GM21576 (cell line): ENCODE data around the gene ZNF587.
A peak's percentile ranks its signal among the peaks of the same experiment; 100 is the strongest.
"Not testable (repeated sequence)": the region's sequence is repeated elsewhere in the genome, so short reads cannot be mapped to it uniquely, and the experiment has no call there.

Experiments used
- ATAC-seq: cut with Tn5 transposase; IDR thresholded peaks from one replicate; pipeline ENCODE4 v1.9.1; 2021; ENCODE audit warnings: mild to moderate bottlenecking, moderate library complexity; ENCODE audit not compliant: unreplicated experiment

ZNF587 gene

GRCh38 chr19:57849666-57850473 lies at the start of gene ZNF587:
Gene ZNF587, plus strand, starts transcription at chr19:57849859. Its CDS starts 180 bp downstream, at chr19:57850039.
- ATAC-seq: peak; percentile 94

GRCh38 chr19:57800696-57801095 lies 49.0 kb upstream of the ZNF587 start:
- no peak for ATAC-seq

- ATAC-seq: no peak
These were observed 47.4 kb upstream of the ZNF587 start for GRCh38 chr19:57802269-57802668.

GRCh38 chr19:57803265-57803593 lies 46.4 kb upstream of the ZNF587 start:
- no peak for ATAC-seq

GRCh38 chr19:57803594-57804325 lies 45.9 kb upstream of the ZNF587 start:
- ATAC-seq: no peak

GRCh38 chr19:57807541-57807940 lies 42.1 kb upstream of the ZNF587 start:
- ATAC-seq: no peak

GRCh38 chr19:57810410-57811295 lies 39.0 kb upstream of the ZNF587 start:
- ATAC-seq: not testable (repeated sequence)

- ATAC-seq: no peak
These were observed 37.4 kb upstream of the ZNF587 start for GRCh38 chr19:57812226-57812625.

- not testable (repeated sequence) for ATAC-seq
These were observed 36.5 kb upstream of the ZNF587 start for GRCh38 chr19:57812975-57813820.

- no peak for ATAC-seq
These were observed 35.6 kb upstream of the ZNF587 start for GRCh38 chr19:57813919-57814504.

- peak; percentile 74 for ATAC-seq
These were observed 35.0 kb upstream of the ZNF587 start, which contains the start of gene ZNF552 for GRCh38 chr19:57814505-57815246. Gene ZNF552, minus strand, starts transcription at chr19:57814913. Its CDS starts 170 bp downstream, at chr19:57814743.

- no peak for ATAC-seq
These were observed 34.2 kb upstream of the ZNF587 start for GRCh38 chr19:57815247-57816075.

GRCh38 chr19:57816652-57817051 lies 33.0 kb upstream of the ZNF587 start:
- no peak for ATAC-seq

- ATAC-seq: no peak
These were observed 31.7 kb upstream of the ZNF587 start for GRCh38 chr19:57817976-57818375.

- ATAC-seq: no peak
These were observed 31.3 kb upstream of the ZNF587 start for GRCh38 chr19:57818378-57818777.

- peak; percentile 86 for ATAC-seq
These were observed 30.0 kb upstream of the ZNF587 start for GRCh38 chr19:57819475-57820148.

GRCh38 chr19:57820599-57820998 lies 29.1 kb upstream of the ZNF587 start:
- ATAC-seq: no peak

GRCh38 chr19:57821095-57821494 lies 28.6 kb upstream of the ZNF587 start:
- ATAC-seq: not testable (repeated sequence)
